HG03060 (cell line): ENCODE data around the gene CDH2.
"Not testable (repeated sequence)": the region's sequence is repeated elsewhere in the genome, so short reads cannot be mapped to it uniquely, and the experiment has no call there.

ENCODE experiments used
- ATAC-seq: cut with Tn5 transposase; IDR thresholded peaks from one replicate; pipeline ENCODE4 v1.9.1; 2021; ENCODE audit warnings: low read depth, moderate number of reproducible peaks; ENCODE audit not compliant: unreplicated experiment

The CDH2 gene

GRCh38 chr18:27948986-27949385, 227.9 kb downstream of the CDH2 start:
- ATAC-seq, result no peak

- no peak for ATAC-seq
Observed at GRCh38 chr18:27942706-27943105, 234.2 kb downstream of the CDH2 start.

- no peak for ATAC-seq
Observed at GRCh38 chr18:27931535-27931934, 245.4 kb downstream of the CDH2 start.

DNA sequence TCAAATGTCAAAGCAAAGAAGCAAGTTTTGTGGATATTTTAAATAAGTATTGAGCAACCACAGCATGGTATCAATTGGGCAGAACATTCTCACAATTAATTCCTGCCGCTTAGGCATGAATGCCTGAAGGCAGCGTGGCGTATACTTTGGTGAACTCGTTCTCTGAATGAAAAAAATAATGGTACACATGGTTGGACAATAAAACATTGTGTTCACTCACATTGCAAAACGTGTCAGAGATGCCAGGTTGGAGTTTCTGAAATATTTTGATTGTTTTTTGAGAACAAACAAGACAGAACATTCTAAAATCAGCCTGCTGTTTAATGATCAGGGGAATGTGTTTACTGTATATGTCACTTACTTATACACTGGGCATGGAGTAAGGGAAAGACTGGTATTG, 254.2 kb downstream of the CDH2 start:
- ATAC-seq, result no peak

DNA sequence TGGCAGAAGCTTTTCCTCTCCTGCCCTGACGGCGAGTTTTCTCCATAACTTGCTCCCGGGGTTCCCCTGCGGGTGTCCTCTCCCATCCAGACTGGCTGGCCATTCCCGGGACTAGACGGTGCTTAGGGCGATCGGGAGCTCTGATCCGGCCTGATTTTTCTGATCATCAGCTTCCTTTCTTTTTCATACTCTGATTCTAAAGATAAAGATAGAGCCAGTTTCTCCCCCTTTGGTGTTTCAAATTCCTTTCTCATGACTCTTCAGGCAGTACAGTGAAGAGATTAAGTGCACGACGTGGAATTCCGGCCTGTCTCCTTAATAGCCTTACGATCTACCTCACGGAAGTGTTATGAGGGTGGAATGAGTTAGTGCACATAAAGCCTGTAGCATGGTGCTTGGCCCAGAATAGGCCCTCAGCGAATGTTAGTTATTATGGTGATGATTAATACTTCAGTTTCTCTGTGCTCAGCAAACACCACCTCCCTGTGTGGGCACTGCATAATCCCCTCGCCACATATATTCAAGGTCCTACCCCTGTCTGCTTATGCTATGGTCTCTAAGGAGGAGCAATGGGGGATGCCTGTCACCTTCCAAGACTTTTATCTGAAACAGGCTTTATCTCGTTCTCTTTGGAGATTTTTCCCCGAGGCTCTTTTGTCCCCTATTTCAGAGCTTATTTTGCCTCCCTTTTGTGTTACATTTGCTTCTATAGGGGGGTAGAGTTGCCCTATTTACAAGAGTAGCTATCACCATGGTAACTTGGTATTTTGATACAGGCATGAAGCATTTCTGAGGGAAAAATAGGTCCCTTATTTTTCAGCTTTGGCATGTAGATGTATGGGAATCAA, 254.8 kb downstream of the CDH2 start:
- no peak for ATAC-seq

- ATAC-seq, result no peak
Observed at GRCh38 chr18:27921392-27921791, 255.5 kb downstream of the CDH2 start.

- ATAC-seq, result no peak
Observed at GRCh38 chr18:27920836-27921235, 256.1 kb downstream of the CDH2 start.

DNA sequence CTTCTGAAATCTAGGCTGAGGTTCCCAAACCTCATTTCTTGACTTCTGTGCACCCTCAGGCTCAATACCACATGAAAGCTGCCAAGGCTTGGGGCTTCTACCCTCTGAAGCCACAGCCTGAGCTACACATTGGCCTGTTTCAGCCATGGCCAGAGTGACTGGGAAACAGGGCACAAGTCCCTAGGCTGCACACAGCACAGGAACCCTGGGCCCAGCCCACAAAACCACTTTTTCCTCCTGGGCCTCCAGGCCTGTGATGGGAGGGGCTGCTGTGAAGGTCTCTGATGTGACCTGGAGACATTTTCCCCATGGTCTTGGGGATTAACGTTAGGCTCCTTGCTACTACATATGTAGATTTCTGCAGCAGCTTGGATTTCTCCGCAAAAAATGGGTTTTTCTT, 270.7 kb downstream of the CDH2 start:
- not testable (repeated sequence) for ATAC-seq

GRCh38 chr18:27903906-27904305, 273.0 kb downstream of the CDH2 start:
- ATAC-seq, result no peak

GRCh38 chr18:27901424-27902226, 275.3 kb downstream of the CDH2 start:
- no peak for ATAC-seq
